Endothelial cell of umbilical vein (primary cell): Measurements from ENCODE around the gene ANO9. TPM values are rescaled to one million over a fixed set of nuclear protein-coding genes. Genes with fewer than 3 reads are reported as not detected.
"Not testable (repeated sequence)": the region's sequence is repeated elsewhere in the genome, so short reads cannot be mapped to it uniquely, and the experiment has no call there.

Experiments
- BruUV-seq: library from RNA; stranded (reverse); fragments of 400-500 nt; replicated peaks from 2 replicates; lab custom pipeline; 2021; lab: Mats Ljungman, UMichigan
- CTCF ChIA-PET: fragments of 300-600, 350-600 bp; sonication (Branson Sonifier 250); formaldehyde crosslinking; loops from one replicate; lab custom pipeline; 2021; ENCODE audit warnings: antibody characterized with exemption, inconsistent platforms; lab: Charles Lee
- POLR2A ChIA-PET: fragments of 300-600, 350-600 bp; sonication (Branson Sonifier 250); formaldehyde crosslinking; loops from one replicate; lab custom pipeline; 2021; ENCODE audit warnings: antibody characterized with exemption, inconsistent platforms; lab: Charles Lee
- DNase-seq: peaks from one replicate; pipeline ENCODE4 v3.0.0-alpha.2; 2011; ENCODE audit warnings: low read depth, low spot score
- FAIRE-seq: peaks from 2 replicates; lab custom pipeline; 2011; peaks lifted over from hg19 to GRCh38; lab: Jason Lieb, UNC
- H2AFZ ChIP-seq: 2 replicates; pipeline ENCODE4 v1.6.0; 2012; ENCODE audit warnings: low read depth, low read length, control low read depth, inconsistent platforms
- H3K27ac ChIP-seq: 2 replicates; pipeline ENCODE4 v1.5.1; 2011; ENCODE audit warnings: low read depth, mild to moderate bottlenecking, control low read depth, low read length, moderate library complexity; ENCODE audit not compliant: insufficient read depth
- H3K27me3 ChIP-seq, 2 experiments: 2 replicates each; pipeline versions ENCODE4 v1.6.0 to v1.6.1; 2011; ENCODE audit warnings: low read length in 2 of 2, mixed read lengths in 1 of 2; ENCODE audit not compliant: control insufficient read depth in 2 of 2, insufficient read depth in 2 of 2
- H3K36me3 ChIP-seq, 2 experiments: 2 replicates in 1 of 2; 3 replicates in 1 of 2; pipeline ENCODE4 v1.5.1; 2011; ENCODE audit warnings: low read length in 2 of 2, mild to moderate bottlenecking in 1 of 2, moderate library complexity in 1 of 2; ENCODE audit not compliant: control insufficient read depth in 2 of 2, insufficient read depth in 2 of 2; ENCODE audit errors: extremely low read depth in 1 of 2
- H3K4me1 ChIP-seq: 3 replicates; pipeline ENCODE4 v1.5.1; 2011; ENCODE audit warnings: mild to moderate bottlenecking, low read length; ENCODE audit not compliant: control insufficient read depth, insufficient read depth; ENCODE audit errors: extremely low read depth
- H3K4me2 ChIP-seq: 2 replicates; pipeline ENCODE4 v1.6.1; 2011; ENCODE audit warnings: low read length, control low read depth, mixed read lengths; ENCODE audit not compliant: insufficient read depth
- H3K4me3 ChIP-seq, 3 experiments: fragments of 200-600 bp in 1 of 3; sonication (generic), shearing (Covaris generic) in 1 of 3; replicated peaks in 1 of 3; 2 replicates each; pipeline ENCODE4 v1.5.1; 2011 to 2016; ENCODE audit warnings: control low read depth in 3 of 3, low read length in 3 of 3, mild to moderate bottlenecking in 2 of 3, inconsistent platforms in 1 of 3, low read depth in 1 of 3, moderate library complexity in 1 of 3; ENCODE audit not compliant: insufficient read depth in 1 of 3
- H3K79me2 ChIP-seq: 2 replicates; pipeline ENCODE4 v1.6.0; 2012; ENCODE audit warnings: low read length, inconsistent platforms; ENCODE audit not compliant: control insufficient read depth, insufficient read depth
- H3K9ac ChIP-seq: replicated peaks from 2 replicates; pipeline ENCODE3; 2011; ENCODE audit warnings: low read length, control low read depth; ENCODE audit not compliant: insufficient read depth; ENCODE audit errors: extremely low read depth
- H3K9me1 ChIP-seq: replicated peaks from 3 replicates; pipeline ENCODE4 v1.6.0; 2011; ENCODE audit warnings: mild to moderate bottlenecking, low read length; ENCODE audit not compliant: control insufficient read depth, insufficient read depth; ENCODE audit errors: extremely low read depth
- H3K9me3 ChIP-seq: replicated peaks from 2 replicates; pipeline ENCODE4 v1.5.1; 2012; ENCODE audit warnings: low read length, inconsistent platforms; ENCODE audit not compliant: control insufficient read depth, insufficient read depth
- H4K20me1 ChIP-seq: replicated peaks from 2 replicates; pipeline ENCODE3; 2011; ENCODE audit warnings: mild to moderate bottlenecking, low read length; ENCODE audit not compliant: control insufficient read depth, insufficient read depth; ENCODE audit errors: extremely low read depth
- GATA2 ChIP-seq: IDR thresholded peaks from 2 replicates; pipeline ENCODE4 v1.7.0; 2011; ENCODE audit warnings: low read depth, mild to moderate bottlenecking, moderate library complexity, mixed read lengths, low read length; ENCODE audit not compliant: insufficient read length, insufficient read depth
- POLR2A ChIP-seq: IDR thresholded peaks from 2 replicates; pipeline ENCODE4 v1.6.1; 2012; ENCODE audit warnings: low read depth, mild to moderate bottlenecking, control low read depth, low read length
- dilution Hi-C: fragments of 300-500 bp; cut with MboI; formaldehyde crosslinking; loops from one replicate; pipeline ENCODE4 v1.15.0; 2019; ENCODE audit warnings: low sequenced_read_pairs; ENCODE audit not compliant: extremely low pct_ligation_motif_present
- intact Hi-C: fragments of 100-400 bp; cut with micrococcal nuclease; formaldehyde crosslinking; loops from one replicate; pipeline ENCODE4 v1.10.0; 2022
- polyA plus RNA-seq, 4 experiments: library from polyadenylated mRNA; depleted of rRNA in 3 of 4; stranded (reverse) in 3 of 4; unstranded in 1 of 4; fragments of >200 nt; gene quantifications; 2 replicates each; pipeline versions ENCODE4 v1.2.1 to v1.2.3, GENCODE V29; 2011 to 2012; ENCODE audit warnings: missing spikeins in 1 of 4
- total RNA-seq: library from RNA; stranded (reverse); gene quantifications from 2 replicates; pipeline ENCODE4 v1.2.3, GENCODE V29; 2021

Gene ANO9
- total and polyA plus RNA-seq, 2 donors (not counting 3 experiments of a cell fraction or from before 2014, with no cell fraction given): 0.23 TPM; not detected in 1

DNA sequence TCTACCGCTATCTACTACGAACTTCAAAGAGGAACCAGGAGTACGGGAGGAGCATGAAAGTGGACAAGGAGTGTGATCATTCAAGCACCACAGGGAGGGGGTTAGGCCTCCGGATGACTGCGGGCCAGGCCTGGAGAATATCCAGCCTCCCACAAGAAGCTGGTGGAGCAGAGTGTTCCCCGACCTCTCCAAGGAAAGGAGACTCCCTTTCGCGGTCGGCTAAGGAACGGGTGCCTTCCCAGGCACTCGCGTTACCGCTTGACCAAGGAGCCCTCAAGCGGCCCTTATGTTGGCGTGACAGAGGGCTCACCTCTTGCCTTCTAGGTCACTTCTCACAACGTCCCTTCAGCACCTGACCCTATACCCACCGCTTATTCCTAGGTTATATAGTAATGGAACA is 52.4 kb downstream of the ANO9 start:
- H3K27ac ChIP-seq, H3K4me2 ChIP-seq, DNase-seq, H3K4me3 ChIP-seq, H2AFZ ChIP-seq, POLR2A ChIA-PET, FAIRE-seq, H3K9me1 ChIP-seq, H3K36me3 ChIP-seq, BruUV-seq, H3K4me1 ChIP-seq, H3K9ac ChIP-seq, H4K20me1 ChIP-seq, H3K79me2 ChIP-seq, intact Hi-C loops, CTCF ChIA-PET, H3K9me3 ChIP-seq, H3K27me3 ChIP-seq, dilution Hi-C loops: not testable (repeated sequence)

- BruUV-seq: no TSS peak
- Histone ChIP-seq H3K79me2 (no peaks in the 10 kb centered on the region), H2AFZ (no peak overlapping the region), H3K4me2 (no peak overlapping the region), H3K4me3 (no peak overlapping the region), H3K36me3 (no peaks in the 10 kb centered on the region), H3K27me3 (peaks cover 0 to 4% of the 10 kb centered on the region in 2 experiments), H3K9me1 (no peaks in the 10 kb centered on the region), H3K9ac (no peak overlapping the region), H3K9me3 (no peaks in the 10 kb centered on the region), H3K4me1 (no peaks in the 10 kb centered on the region), H4K20me1 (no peaks in the 10 kb centered on the region), H3K27ac (no peak overlapping the region)
- no peak for FAIRE-seq
- no peak for DNase-seq
- intact Hi-C loops: no loop called here
- no peak for TF ChIP-seq POLR2A
- TF ChIP-seq GATA2: no peak
- ChIA-PET POLR2A (no interaction called here), CTCF (interaction anchor here (0.9 to 2.7 kb wide), 4 partner anchors 10 to 61 kb away, joined by 3 to 13 read pairs (median 5); no protein-coding TSS in a partner anchor)
- dilution Hi-C loops: no loop called here
Observed at GRCh38 chr11:387193-387793, 54.5 kb downstream of the ANO9 start.
